Posterior cingulate gyrus (tissue), 11 donors: Measurements from ENCODE around the gene CRADD.
"Not testable (repeated sequence)": the region's sequence is repeated elsewhere in the genome, so short reads cannot be mapped to it uniquely, and the experiment has no call there.

Experiments
- DNase-seq, 10 donors: peaks; one replicate each; pipeline versions ENCODE4 v3.0.0 to v3.0.0-alpha.2; 2020 to 2021; ENCODE audit warnings: mixed read lengths in 3 of 10
- intact Hi-C: fragments of 100-400 bp; cut with DNase I; formaldehyde crosslinking; loops from one replicate; pipeline ENCODE4 v1.15.1; 2023

The CRADD gene

DNA sequence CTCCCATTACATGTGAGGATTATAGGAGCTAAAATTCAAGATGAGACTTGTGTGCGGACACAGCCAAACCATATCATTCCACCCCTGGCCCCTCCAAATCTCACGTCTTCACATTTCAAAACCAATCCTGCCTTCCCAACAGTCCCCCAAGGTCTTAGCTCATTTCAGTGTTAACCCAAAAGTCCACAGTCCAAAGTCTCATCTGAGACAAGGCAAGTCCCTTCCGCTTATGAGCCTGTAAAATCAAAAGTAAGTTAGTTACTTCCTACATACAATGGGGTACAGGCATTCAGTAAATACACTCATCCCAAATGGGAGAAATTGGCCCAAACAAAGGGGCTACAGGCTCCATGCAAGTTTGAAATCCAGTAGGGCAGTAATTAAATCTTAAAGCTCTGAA, 76.1 kb downstream of the CRADD start:
- intact Hi-C loops = no loop called here
- no peak for DNase-seq

DNA sequence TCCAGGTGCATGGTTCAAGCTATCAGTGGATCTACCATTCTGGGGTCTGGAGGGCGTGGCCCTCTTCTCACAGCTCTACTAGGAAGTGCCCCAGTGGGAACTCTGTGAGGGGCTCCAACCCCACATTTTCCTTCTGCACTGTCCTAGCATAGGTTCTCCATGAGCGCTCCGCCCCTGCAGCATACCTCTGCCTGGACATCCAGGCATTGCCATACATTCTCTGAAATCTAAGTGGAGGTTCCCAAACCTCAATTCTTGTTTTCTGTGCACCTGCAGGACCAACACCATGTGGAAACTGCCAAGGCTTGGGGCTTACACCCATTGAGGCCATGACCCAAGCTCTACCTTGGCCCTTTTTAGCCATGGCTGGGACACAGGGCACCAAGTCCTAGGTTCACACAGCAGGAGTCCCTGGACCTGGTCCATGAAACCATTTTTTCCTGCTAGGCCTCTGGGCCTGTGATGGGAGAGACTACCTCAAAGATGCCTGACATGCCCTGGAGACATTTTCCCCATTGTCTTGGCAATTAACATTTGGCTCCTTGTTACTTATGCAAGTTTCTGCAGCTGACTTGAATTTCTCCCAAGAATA, 76.8 kb downstream of the CRADD start:
- DNase-seq = no peak
- intact Hi-C loops = no loop called here

DNA sequence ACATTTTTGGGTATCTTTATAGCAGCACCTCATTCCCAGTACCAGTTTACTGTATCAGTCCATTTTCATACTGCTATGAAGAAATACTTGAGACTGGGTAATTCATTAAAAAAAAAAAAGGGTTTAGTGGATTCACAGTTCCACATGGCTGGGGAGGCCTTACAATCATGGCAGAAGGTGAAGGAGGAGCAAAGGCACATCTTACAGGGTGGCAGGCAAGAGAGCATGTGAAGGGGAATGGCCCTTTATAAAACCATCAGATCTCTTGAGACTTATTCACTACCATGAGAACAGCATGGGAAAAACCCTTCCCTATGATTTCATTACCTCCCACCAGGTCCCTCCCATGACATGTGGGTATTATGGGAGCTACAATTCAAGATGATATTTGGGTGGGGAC, 77.7 kb downstream of the CRADD start:
- intact Hi-C loops, DNase-seq: not testable (repeated sequence)

DNA sequence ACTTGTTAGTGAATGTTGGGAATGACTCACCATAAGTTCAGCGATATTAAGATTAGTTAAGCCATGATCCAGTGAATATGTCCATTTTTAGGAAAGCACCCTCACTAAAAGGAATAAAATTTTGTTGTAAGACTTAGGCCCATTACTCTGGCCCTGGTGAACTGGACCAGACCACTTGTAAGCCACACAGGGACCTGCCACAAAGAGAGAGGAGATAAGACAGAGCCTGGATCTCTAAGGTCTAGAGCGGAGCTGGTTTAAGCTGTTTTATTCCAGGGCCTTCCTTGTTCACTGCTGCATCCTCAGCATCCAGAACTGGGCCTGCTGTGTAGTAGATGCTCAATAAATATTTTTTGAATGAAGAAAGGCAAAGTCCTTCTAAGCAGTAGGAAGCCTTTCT, 79.1 kb downstream of the CRADD start:
- DNase-seq = no peak
- intact Hi-C loops = no loop called here

DNA sequence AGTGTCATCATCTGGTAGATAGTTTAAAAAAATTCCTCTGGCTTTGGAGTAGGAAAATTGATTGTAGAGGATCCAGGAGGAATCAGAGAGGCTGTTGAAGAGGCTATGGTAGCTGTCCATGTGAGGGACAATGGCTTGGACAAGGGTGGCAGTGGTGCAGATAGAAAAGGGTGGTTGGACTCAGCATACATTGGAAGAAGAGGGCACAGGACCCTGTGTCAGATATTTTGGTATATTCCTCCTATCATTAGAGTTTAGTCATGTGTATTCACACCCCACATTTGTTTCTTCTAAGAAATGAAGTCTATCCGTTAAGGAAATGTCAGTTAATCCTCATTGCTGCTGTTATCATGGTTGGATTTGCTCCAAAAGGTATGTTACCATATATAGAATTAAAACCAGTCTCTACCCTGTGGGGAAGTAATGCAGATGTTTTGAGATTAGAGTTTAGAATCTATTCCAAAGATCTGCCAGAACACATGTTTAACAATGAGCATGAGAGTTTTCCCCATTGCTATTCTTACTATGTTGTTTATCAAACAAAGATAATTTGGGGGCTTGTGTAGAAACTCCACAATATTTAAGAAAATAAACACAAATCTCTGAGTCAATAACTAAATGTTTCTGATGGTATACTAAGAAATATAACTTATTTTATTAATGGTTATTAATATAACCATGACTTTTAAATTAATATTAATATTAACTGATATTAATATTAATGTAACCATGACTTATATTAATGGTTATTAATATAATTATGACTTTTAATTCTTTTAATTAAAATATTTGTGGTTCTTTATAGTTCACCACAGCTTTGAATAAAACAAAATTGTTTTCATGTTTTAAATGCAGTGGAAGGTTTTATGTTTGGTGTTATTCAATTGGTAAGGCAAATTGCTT, 80.9 kb downstream of the CRADD start:
- intact Hi-C loops = no loop called here

DNA sequence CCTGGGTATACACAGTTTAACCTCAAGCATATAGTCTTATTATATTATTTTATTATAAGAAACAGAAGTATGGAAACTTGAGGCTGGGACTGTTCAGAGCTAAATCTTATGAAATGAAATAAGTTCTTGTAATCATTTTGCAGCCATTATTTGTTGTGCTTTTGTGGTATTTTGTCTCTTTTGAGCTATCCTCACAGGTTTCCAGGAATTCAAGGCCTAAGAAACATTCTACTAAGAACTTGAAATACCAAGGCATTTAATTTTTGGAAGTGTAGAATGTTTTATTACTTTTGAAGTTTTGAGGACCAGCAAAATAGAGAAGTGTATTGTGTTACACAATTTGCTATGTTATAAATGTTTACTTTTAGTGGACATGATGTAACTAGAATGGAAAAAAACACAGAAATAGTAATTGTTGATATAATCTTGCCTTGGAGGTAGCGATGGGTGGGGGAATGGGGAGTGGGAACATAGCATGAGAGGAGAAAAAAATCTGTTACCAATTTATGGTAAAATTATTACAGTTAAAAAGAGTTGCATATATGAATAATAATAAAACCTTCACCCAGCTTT, 81.7 kb downstream of the CRADD start:
- intact Hi-C loops = no loop called here
- no peak for DNase-seq

More for the DNA sequence above, 80.9 kb downstream of the CRADD start:
- DNase-seq = no peak

DNA sequence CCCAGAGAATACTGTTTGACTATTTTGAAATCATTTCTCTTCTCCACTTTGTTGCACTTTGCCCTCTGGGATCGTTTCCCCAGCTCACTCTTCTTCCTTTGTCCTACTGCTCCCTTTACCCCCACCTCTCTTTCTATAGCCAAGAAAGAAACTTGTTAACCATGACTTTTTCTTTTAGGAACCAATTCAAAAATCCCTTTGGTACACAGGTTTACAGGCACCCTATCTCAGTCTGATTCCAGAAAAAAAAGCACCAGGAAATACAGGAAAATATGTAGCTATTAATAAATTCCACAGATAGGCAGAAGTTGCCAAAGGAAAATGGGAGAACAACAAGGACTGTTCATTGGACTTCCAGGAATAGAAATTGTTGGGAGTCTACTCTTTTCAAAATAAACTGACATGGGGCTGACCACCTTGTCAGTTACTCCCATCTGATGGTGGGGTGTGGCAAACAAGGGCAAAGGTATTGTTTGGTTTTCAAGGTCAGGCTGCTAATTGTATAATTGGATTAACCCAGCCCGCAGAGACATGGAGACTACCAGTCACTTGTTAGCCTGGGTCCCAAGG, 82.4 kb downstream of the CRADD start:
- intact Hi-C loops = no loop called here
- DNase-seq = no peak

DNA sequence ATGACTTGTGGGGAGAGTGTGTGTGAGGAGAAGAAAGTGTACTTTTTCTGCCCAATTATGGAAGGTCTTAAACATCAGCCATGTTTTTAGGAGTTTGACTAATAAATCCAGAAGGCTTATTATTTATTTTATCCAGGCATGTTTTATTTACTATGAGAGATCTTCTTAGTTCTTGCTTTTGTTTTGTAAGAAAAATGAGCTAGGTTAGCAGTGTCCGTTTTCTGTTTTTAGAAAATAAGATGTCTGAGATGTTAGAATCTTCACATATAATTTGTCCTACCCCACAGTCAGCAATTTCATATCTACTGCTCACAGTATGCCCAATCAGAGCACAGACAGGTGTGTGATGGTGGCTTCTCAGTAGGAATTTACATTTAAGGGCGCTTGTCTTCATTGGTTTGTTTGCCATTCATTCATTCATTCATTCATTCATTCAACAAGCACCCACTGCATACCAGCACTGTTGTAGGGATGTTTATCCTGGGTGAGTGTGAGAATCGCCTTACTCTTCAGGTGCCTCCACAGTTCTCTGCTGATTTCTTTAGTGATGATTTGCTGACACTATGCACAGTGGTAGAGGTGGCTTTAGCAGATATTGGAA, 83.2 kb downstream of the CRADD start:
- DNase-seq = no peak
- intact Hi-C loops = no loop called here

DNA sequence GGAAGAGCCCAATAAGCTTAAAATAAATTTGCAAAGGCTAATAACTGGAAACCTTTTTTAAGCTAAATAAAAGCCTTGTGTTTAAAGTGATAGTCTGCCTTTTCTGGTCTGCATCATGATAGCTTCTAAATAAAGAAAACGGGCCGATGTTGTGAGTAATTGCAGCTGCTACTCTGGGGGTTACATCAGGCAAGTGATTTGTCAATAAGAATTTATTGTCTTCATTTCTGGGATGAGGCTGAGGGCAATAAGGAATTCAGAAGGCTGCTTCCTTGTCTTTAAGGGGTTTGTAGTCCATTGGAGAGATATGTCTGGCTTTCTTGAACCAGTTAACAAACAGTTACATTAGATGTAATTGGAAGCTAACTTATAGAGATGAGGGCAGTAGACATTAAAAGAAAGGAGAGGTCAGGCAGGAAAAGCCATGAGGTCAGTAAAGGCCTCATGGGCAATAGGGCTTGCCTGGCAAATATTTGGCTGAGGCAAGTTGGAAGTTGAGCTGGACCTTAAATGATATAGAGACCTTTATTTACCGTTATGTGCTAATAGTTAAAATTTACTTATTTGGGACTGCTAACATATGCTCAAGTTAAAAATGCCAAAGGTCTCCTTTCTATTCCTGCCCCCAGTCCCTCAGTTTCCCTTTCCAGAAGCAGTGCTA, 85.0 kb downstream of the CRADD start:
- intact Hi-C loops = no loop called here
- DNase-seq = no peak

DNA sequence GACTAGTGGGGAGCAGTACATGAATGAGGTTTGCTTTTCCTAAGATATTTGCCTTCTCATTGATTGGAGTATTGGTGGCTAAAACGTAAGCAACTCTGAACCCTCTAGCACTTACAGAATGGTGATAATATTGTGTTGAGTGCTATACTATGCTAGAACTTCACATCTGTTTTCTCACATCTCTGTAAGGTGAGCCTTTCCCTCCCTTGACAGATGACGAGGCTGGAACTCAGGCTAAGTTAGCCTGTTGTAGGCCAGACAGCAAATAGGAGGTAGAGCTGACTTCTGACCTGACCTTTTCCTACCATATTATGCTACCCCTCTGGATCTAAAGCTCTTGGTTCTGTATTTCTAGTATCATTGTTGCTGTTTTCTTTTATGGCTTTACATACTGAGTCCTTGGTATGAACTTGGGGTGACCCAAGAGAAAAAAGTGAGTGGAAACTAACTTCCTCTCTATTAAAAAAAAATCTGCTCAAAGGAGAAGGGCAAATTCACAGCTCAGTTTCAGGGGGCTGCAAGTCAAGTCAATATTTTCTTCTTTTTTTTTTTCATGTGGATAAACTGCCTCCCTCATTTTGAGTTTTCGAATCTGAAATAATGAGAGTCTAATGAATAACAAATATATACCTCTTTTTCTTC, 85.9 kb downstream of the CRADD start:
- intact Hi-C loops = no loop called here
- no peak for DNase-seq

DNA sequence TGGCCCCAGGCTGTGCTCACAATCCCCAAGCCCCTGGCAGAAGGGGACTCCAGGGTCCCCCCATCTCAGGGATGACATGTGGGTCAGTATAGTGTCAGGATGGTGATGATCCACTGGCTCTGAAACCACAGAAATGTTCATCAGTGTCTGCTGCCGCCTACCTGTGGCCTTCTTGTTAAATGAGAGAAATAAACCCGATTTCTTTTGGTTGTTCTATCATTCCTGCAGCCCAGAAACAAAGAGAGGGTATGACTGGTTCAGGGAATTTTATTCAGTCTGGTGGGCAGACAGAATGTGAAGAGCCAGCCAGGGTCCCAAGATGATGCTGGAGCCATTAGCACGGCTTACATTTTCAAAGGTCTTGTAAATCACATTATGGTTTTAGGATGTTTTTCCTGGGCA, 86.6 kb downstream of the CRADD start:
- DNase-seq = no peak
- intact Hi-C loops = no loop called here

DNA sequence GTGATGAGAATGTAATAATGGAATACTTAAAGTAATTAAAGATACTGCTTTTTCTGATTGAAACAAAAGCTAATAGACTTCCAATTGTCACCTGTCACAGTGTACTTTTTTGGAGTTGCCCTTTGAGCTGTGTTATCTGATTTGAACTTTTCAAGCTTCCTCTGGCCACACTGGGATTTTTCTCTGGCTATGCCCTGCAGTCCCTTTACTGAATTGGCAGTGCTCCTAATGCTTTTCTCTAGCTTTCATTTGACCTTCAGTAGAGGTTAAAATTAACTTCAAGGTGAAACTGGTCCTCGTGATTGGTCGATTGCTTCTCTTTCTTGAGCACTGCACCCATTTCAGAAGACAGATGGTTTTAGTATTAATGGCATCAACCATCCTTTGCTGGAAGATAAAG, 89.2 kb downstream of the CRADD start:
- DNase-seq = no peak
- intact Hi-C loops = loop anchor here (2.0 to 5.0 kb wide), 2 partner anchors 212 to 264 kb away; no protein-coding TSS in a partner anchor

DNA sequence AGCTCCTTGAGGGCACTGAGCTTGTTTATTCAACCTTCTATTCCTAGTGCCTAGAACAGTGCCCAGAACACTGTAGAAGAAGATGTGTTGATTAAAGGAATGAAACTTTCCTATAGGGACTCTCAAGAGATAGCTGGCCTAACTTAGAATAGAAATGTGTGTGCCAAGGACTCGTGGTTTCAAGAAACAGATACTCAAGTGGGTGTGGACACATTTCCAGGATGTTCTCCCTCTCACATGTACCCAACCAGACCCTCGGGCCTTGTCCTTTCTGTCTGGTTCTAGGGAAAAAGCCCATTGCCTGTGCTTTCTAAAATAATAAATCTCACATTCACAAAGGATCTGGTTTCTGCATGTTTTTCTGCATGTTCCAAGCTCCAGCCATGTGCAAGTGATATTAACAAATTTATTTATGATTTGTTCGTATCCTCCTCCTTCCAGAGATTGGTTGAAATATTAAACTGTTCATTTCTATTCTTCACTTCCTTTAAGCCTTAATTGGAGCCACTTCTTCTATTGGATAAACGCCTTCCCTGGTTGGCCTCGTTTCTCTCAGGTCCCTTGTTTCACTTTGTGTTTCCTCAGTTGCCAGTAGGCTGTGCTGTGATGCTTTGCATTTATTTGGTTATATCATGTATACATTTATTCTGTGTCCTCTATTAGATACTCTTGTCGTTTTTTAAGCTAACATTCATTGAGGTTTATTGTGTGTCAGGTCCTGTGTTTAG, 89.8 kb downstream of the CRADD start:
- DNase-seq = peak in 3 of 10 donors; percentile 20 to 40 (median 30)
- intact Hi-C loops = loop anchor here (1.0 to 5.0 kb wide), 3 partner anchors 212 to 334 kb away; no protein-coding TSS in a partner anchor

DNA sequence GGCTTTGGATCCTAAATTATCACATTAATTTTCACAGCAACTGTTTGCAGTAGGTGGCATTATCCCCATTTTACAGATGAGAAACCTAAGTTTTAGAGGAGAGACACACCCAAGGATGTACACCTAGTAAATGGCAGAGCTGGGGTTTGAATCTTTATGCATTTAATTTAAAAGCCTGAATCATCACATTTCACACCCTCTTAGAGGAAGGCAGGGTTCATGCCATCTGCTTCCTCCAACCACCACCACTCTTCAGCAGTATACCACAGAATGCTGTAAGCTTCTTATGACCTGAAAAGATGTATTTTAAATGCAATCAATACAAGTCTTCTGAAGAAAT, 90.3 kb downstream of the CRADD start:
- no peak for DNase-seq
- intact Hi-C loops = loop anchor here (1.0 to 5.0 kb wide), 3 partner anchors 211 to 334 kb away; no protein-coding TSS in a partner anchor

DNA sequence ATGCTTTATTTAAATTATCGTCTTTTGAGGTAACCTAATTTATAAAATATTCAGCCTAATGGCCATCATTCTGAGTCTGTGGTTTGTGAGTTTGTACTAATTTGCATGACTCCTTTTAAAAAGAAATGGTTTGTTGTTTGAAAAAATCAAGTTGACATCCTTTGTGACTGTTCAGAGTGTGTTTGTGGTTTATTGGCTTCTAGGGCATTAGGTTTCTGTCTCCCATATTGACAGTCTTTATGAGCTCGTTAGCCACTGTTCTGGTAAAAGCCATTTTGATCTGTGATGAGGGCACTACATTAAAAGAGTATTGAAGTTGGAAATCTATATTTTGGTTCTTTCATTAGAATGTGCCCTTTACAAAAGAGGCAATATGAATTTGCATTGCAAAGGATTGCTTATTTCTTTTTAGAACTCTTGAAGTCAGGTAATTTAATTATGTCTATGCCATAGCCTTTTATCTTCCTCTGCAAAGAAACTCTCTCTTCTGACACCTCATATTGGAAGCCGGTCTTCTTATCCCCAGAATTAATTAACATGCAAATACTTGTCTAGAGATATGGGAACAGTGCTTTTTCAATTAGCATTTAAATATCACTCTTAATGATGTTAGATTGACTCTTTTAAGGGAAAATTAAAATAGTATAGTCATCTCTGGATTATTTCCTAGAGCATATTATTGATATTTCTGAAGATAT, 95.0 kb downstream of the CRADD start:
- no peak for DNase-seq
- intact Hi-C loops = no loop called here

DNA sequence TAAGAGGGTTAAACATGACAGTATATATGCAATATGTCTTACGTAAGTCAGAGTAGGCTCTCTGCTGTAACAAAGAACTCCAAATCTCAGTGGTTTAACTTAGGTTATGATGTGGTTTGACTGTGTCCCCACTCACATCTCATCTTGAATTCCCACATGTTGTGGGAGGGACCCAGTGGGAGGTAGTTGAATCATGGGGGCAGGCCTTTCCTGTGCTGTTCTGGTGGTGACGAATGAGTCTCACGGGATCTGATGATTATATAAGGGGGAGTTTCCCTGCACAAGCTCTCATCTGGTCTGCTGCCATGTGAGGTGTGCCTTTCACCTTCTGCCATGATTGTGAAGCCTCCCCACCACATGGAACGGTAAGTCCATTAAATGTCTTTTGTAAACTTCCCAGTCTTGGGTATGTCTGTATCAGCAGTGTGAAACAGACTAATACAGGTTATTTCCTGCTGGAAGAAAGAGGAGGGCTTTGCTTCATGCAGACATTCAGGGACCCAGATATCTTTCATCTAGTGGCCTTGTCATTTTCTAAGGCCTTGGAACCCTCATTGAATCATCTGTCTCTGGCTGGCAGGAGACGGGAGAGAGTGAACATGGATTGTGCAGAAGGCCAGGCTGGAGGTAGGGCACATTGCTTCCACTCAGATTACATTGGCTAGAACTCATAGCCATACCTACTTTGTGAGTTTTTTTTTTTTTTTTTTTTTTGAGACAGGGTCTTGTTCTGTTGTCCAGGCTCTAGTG, 96.1 kb downstream of the CRADD start:
- DNase-seq = no peak
- intact Hi-C loops = no loop called here

DNA sequence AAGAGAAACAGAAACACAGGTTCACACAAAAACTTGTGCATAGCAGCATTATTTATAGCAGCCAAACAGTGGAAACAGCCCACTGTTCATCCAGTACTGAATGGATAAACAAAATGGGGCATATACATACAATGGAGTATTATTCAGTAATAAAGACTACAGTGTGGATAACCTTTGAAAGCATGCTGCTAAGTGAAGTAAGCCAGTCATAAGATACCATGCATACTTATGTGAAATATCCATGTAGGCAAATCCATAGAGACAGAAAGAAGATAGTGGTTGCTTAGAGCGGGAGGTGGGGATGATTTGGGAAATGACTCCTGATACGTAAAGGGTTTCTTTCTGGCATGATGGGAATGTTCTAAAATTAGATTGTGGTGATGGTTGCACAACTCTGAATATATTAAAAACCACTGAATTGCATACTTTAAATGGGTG, 99.4 kb downstream of the CRADD start:
- intact Hi-C loops = loop anchor here (5.0 kb wide), 1 partner anchor 36 kb away; no protein-coding TSS in a partner anchor

DNA sequence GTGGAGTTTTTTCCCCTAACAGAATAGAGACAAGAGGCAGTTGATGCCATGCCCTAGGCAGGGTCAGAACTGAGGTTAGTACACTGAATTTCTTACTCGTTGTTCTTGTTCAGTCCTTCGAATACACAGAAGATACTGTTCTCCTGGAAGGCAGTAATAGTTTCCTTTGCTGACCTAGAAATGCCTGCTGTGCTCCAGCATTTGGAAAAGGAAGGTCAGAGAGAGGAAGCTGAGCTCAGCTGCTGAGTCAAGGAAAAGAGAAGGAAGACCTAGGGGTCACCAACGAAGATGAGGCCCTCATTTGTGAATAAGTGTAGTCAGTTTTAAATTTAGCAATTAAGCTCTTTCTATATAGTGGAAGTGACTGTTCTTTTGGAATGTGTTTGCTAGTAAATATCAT, 100.1 kb downstream of the CRADD start:
- intact Hi-C loops = loop anchor here (5.0 kb wide), 1 partner anchor 35 kb away; no protein-coding TSS in a partner anchor
- DNase-seq = no peak

More for the DNA sequence above, 99.4 kb downstream of the CRADD start:
- DNase-seq = no peak
